ENCODE data around the gene EDA2R. TPM values are rescaled to one million over a fixed set of nuclear protein-coding genes. Genes with fewer than 3 reads are reported as not detected.

The EDA2R gene
- total RNA-seq, 6 experiments from 2014 or later = 0.09 to 0.55 (median 0.25) TPM; not detected in 2

- H3K27ac ChIP-seq = no peak overlapping the region
- intact Hi-C loops (cut with DNase I) = no loop called here
- H3K4me1 ChIP-seq = peaks cover 0 to 2% (median 0%) of the 10 kb centered on the region in 4 donors
- no peak for TF ChIP-seq POLR2A (IDR thresholded peaks at IDR 0.05)
- no peak for TF ChIP-seq CTCF (IDR thresholded peaks at IDR 0.05)
- H3K4me3 ChIP-seq = no peak overlapping the region
- no peak for ATAC-seq
- no peaks in the 10 kb centered on the region for H3K9me3 ChIP-seq
- H3K36me3 ChIP-seq = no peaks in the 10 kb centered on the region
- DNase-seq = no peak
- no peaks in the 10 kb centered on the region for H3K27me3 ChIP-seq
Measured at GRCh38 chrX:66654411-66654810, 15.5 kb upstream of the EDA2R start.

GRCh38 chrX:66635360-66635759 lies 3.5 kb downstream of the EDA2R start:
- no peak overlapping the region for H3K27ac ChIP-seq
- H3K36me3 ChIP-seq = no peaks in the 10 kb centered on the region
- H3K4me1 ChIP-seq = no peaks in the 10 kb centered on the region
- 38% methylated on average over 2 of the region's 2 CpGs for WGBS (ENCODE audit: insufficient coverage, low coverage, low lambda C conversion rate, missing lambda C conversion rate)
- TF ChIP-seq POLR2A (IDR thresholded peaks at IDR 0.05) = no peak
- no peak for TF ChIP-seq CTCF (IDR thresholded peaks at IDR 0.05)
- H3K4me3 ChIP-seq = no peak overlapping the region
- no peaks in the 10 kb centered on the region for H3K27me3 ChIP-seq
- ATAC-seq (no peak), DNase-seq (no peak)
- intact Hi-C loops (cut with DNase I) = no loop called here
- H3K9me3 ChIP-seq = no peaks in the 10 kb centered on the region

- Histone ChIP-seq H3K27me3 (no peaks in the 10 kb centered on the region), H3K27ac (no peak overlapping the region), H3K9me3 (no peaks in the 10 kb centered on the region), H3K4me1 (no peaks in the 10 kb centered on the region), H3K4me3 (no peak overlapping the region), H3K36me3 (no peaks in the 10 kb centered on the region)
- no peak for DNase-seq
- TF ChIP-seq POLR2A (IDR thresholded peaks at IDR 0.05) = no peak
- TF ChIP-seq CTCF (IDR thresholded peaks at IDR 0.05) = no peak
- ATAC-seq = no peak
- intact Hi-C loops (cut with DNase I) = no loop called here
Measured at GRCh38 chrX:66634272-66634671, 4.6 kb downstream of the EDA2R start.

- DNase-seq (no peak), ATAC-seq (no peak)
- Histone ChIP-seq H3K27ac (no peak overlapping the region), H3K4me1 (no peaks in the 10 kb centered on the region), H3K9me3 (no peaks in the 10 kb centered on the region), H3K36me3 (no peaks in the 10 kb centered on the region), H3K4me3 (no peak overlapping the region), H3K27me3 (no peaks in the 10 kb centered on the region)
- intact Hi-C loops (cut with DNase I) = no loop called here
- WGBS (ENCODE audit: insufficient coverage, low coverage, low lambda C conversion rate, missing lambda C conversion rate) = 41% methylated on average over 3 of the region's 3 CpGs
- TF ChIP-seq CTCF (IDR thresholded peaks at IDR 0.05) = no peak
- TF ChIP-seq POLR2A (IDR thresholded peaks at IDR 0.05) = no peak
Measured at GRCh38 chrX:66633541-66633940, 5.3 kb downstream of the EDA2R start.

GRCh38 chrX:66632981-66633380 lies 5.9 kb downstream of the EDA2R start:
- H3K4me1 ChIP-seq = no peaks in the 10 kb centered on the region
- no peak overlapping the region for H3K4me3 ChIP-seq
- DNase-seq (no peak), ATAC-seq (no peak)
- no peaks in the 10 kb centered on the region for H3K27me3 ChIP-seq
- TF ChIP-seq POLR2A (IDR thresholded peaks at IDR 0.05) (no peak), CTCF (IDR thresholded peaks at IDR 0.05) (no peak)
- H3K27ac ChIP-seq = no peak overlapping the region
- H3K36me3 ChIP-seq = no peaks in the 10 kb centered on the region
- 46% methylated on average over 4 of the region's 4 CpGs for WGBS (ENCODE audit: insufficient coverage, low coverage, low lambda C conversion rate, missing lambda C conversion rate)
- intact Hi-C loops (cut with DNase I) = no loop called here
- no peaks in the 10 kb centered on the region for H3K9me3 ChIP-seq
